ENCODE data around the gene NSFL1C.

DNA sequence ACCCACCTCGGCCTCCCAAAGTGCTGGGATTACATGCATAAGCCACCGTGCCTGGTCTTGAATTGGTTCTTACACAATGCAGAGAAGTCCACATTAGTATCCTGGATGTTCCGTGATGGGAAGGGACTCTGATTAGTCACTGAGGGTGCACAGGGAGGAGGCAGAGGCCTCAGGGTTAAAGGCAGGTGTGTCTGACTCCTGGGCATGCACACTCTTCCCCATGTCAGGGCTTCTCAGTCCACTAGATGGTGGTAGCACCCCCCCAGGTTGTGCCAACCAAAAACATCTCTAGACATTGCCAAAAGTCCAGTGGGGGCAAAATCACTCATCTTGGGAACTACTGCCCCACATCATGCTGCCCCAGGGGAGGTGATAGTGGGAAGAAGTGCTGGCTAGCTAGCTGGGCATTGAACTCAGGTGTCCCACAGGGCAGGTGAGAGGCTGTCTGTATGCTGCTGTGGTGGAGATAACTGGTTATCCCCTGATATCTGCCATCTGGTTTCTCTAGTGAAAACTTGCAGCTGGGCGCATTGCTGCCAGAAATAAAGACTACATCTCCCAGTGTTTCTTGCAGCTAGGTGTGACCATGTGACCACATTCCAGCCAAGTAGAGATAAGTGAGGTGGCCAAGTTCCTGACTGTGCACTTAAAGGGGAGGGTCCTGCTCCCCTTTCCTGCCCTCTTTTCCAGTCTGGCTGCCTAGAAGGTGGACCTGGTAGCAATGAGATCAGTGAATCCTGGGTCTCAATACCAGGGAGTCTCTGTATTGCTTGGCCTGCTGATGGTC, 8.4 kb upstream of the NSFL1C start:
- TF ChIP-seq NFIC (IDR thresholded peaks at IDR 0.05; ENCODE audit: borderline replicate concordance), result no peak
- TF ChIP-seq, protein P1, sequence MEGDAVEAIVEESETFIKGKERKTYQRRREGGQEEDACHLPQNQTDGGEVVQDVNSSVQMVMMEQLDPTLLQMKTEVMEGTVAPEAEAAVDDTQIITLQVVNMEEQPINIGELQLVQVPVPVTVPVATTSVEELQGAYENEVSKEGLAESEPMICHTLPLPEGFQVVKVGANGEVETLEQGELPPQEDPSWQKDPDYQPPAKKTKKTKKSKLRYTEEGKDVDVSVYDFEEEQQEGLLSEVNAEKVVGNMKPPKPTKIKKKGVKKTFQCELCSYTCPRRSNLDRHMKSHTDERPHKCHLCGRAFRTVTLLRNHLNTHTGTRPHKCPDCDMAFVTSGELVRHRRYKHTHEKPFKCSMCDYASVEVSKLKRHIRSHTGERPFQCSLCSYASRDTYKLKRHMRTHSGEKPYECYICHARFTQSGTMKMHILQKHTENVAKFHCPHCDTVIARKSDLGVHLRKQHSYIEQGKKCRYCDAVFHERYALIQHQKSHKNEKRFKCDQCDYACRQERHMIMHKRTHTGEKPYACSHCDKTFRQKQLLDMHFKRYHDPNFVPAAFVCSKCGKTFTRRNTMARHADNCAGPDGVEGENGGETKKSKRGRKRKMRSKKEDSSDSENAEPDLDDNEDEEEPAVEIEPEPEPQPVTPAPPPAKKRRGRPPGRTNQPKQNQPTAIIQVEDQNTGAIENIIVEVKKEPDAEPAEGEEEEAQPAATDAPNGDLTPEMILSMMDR (IDR thresholded peaks at IDR 0.05), result peak; percentile 27; the same call in 1 of the 2 replicates
- TF ChIP-seq, protein P2, sequence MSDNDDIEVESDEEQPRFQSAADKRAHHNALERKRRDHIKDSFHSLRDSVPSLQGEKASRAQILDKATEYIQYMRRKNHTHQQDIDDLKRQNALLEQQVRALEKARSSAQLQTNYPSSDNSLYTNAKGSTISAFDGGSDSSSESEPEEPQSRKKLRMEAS (IDR thresholded peaks at IDR 0.05; ENCODE audit: low read depth), result no peak
- TF ChIP-seq, protein P3, sequence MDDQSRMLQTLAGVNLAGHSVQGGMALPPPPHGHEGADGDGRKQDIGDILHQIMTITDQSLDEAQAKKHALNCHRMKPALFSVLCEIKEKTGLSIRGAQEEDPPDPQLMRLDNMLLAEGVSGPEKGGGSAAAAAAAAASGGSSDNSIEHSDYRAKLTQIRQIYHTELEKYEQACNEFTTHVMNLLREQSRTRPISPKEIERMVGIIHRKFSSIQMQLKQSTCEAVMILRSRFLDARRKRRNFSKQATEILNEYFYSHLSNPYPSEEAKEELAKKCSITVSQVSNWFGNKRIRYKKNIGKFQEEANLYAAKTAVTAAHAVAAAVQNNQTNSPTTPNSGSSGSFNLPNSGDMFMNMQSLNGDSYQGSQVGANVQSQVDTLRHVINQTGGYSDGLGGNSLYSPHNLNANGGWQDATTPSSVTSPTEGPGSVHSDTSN (IDR thresholded peaks at IDR 0.05), result no peak
- no peak for TF ChIP-seq CHD2 (IDR thresholded peaks at IDR 0.05; ENCODE audit: low read length, partially characterized antibody)
- TF ChIP-seq RXRA (IDR thresholded peaks at IDR 0.05; ENCODE audit: borderline replicate concordance, low read depth), result no peak
- no peak for TF ChIP-seq EP300 (IDR thresholded peaks at IDR 0.05; ENCODE audit: borderline replicate concordance in 1 of 2, low read depth in 1 of 2, low read length in 1 of 2)
- TF ChIP-seq POLR2AphosphoS5 (IDR thresholded peaks at IDR 0.05; ENCODE audit: low read depth, low read length), result no peak
- no peak for TF ChIP-seq MXI1 (IDR thresholded peaks at IDR 0.05; ENCODE audit: low read depth, low read length)
- no peak for TF ChIP-seq YY1 (IDR thresholded peaks at IDR 0.05; ENCODE audit: low read depth)
- TF ChIP-seq SMC3 (IDR thresholded peaks at IDR 0.05; ENCODE audit: low read depth, low read length), result no peak
